ENCODE measurements around the gene ZBTB49.
"Not testable (repeated sequence)": the region's sequence is repeated elsewhere in the genome, so short reads cannot be mapped to it uniquely, and the experiment has no call there.

ZBTB49 gene, protein sequence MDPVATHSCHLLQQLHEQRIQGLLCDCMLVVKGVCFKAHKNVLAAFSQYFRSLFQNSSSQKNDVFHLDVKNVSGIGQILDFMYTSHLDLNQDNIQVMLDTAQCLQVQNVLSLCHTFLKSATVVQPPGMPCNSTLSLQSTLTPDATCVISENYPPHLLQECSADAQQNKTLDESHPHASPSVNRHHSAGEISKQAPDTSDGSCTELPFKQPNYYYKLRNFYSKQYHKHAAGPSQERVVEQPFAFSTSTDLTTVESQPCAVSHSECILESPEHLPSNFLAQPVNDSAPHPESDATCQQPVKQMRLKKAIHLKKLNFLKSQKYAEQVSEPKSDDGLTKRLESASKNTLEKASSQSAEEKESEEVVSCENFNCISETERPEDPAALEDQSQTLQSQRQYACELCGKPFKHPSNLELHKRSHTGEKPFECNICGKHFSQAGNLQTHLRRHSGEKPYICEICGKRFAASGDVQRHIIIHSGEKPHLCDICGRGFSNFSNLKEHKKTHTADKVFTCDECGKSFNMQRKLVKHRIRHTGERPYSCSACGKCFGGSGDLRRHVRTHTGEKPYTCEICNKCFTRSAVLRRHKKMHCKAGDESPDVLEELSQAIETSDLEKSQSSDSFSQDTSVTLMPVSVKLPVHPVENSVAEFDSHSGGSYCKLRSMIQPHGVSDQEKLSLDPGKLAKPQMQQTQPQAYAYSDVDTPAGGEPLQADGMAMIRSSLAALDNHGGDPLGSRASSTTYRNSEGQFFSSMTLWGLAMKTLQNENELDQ

DNA sequence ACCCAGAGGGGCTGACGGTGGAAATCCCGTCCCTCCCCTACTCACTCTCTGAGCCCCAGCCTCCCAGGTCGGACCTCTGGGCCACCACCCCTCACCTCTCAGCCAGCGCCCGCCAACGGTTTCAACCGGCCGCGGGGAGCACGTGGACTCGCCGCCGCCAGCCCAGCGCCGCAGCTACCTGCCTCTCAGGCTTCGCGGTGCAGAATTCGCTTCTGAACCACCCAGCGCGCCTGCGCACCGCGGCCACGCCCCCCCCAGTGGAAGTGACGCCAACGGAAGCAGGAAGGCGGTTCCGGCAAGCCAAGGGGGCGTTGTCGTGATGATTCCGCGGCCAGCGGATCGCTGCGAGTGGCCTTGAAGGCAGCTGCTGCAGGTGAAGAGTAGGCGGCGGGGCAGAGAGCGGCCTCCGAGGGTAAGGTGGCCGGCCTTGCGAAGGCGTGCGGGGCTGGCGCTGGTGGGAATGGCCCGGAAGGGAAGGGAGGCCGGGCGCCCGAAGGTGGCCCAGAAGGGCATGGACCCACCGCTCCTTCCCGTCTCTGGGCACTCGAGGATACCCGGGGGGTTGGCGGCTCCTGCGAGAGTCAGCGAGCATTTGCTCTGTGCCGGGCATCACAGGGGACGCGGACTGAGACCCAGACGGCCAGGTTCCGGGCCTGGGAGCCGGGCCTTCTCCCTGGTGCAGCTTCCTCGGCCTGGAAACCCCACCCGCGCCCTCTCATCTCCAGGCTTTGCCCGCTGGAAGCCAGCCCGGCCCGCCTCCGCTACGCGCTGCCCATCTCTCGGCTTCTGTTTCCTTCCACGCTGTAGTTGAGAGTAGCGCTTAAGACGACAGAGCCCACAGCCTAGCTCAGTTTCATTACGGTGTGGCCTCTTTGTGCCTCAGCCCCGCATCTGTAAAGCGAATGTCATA, at the start of gene ZBTB49, which contains the start of gene LYAR:
TSS of gene ZBTB49 (plus strand) at position 311 of the 910 bp plus-strand sequence. CDS start 9,695 bp downstream, outside the sequence.
TSS of gene LYAR (minus strand) at position 214 of the 910 bp plus-strand sequence. CDS start 6,412 bp downstream, outside the sequence.
- peak; percentile 69 for DNase-seq

GRCh38 chr4:4245172-4245571, 44.9 kb upstream of the ZBTB49 start:
- no peak for DNase-seq

DNA sequence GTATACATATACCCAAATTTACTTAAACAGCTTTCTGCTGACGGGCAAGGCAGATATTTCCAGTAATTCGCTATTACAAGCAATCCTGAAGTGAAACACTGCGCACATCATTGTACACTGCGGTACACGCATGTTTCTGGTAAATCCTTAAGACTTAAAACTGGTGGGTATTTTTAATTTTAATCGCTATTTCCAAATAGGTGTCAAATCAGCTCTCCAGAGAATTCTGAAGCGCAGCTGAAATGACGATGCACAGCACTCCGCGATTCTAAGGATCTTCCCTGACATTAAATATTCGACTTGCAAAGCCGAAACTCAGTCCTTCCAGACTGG, 42.4 kb upstream of the ZBTB49 start:
- no peak for DNase-seq

GRCh38 chr4:4248029-4248884, 41.8 kb upstream of the ZBTB49 start, which contains the start of gene TMEM128:
TSS of gene TMEM128 (minus strand) at chr4:4248223. CDS start at chr4:4248202, 21 bp downstream.
- peak; percentile 78 for DNase-seq

DNA sequence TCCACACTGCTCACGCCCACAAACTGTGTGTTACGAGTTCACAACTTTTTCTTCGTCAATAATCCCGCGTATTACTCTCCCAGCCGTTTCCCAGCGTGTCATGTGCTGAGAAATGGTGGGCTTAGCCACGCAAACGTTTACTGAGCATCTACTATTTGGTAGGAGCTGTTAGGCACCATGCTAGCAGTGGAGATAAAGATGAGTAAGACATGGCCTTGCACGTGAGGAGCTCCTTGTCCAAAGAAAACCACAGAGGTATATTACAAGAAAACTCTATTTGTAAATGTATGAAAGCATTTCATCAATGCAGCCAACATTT, 41.2 kb upstream of the ZBTB49 start:
- DNase-seq = no peak

- not testable (repeated sequence) for DNase-seq
These were observed 40.7 kb upstream of the ZBTB49 start for GRCh38 chr4:4249342-4249741.

DNA sequence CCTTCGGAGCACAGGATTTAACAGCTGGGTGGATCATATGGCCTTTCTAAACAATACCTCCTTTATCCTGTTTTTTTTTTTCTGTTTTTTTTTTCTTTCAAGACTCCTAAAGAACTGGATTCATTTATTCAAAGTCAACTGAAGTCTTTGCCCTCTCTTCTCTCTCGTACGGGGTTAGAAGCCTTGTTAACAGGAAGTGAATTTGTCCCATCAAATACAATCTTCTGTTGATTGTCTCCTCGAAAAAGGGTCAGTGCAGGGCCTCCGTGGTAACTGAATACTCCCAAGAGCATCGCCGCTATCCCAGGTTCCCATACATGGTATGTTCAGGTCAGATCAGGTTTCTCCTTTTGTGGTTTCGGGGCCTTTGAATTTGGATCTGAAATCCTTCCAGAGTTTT, 40.2 kb upstream of the ZBTB49 start:
- no peak for DNase-seq

DNA sequence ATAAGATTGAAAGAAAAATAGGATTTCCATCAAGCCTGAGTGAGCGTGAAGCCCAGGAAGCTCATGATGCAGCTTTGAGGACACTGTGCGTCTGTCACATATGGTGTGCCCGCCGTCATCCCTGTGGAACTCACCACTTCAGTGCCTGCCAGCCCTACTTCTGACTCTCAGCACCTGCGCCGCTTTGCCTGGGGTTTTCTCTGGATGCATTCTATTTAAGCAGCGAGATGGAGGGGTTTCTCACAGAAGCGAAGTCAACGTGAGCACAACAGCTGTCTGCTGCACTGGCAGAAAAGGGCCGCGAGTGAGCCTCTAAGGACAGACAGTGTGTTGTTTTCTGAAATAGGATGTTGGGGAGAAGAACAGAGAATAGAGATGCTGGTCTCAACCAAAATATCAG, 35.9 kb upstream of the ZBTB49 start:
- DNase-seq = no peak

DNA sequence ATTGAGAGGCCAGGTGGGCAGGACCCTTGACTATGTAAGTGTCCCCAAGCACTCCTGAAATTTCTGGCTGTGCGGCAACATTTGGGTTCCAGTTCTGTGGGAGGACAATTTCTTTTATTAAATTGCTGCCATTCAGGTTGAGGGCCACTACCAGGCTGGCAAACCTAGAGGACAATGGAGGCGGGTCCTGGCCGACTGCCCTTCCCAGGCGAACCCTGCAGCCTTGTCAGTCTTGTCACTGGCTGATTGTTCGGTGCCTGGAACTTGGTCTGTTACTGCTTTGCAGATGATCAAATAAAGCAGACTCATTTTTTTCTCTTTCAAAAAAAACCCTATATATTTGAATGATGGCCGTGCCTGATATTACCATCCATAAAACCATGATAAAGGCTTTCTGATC, 35.4 kb upstream of the ZBTB49 start:
- DNase-seq = no peak

- DNase-seq = no peak
These were observed 33.3 kb upstream of the ZBTB49 start for GRCh38 chr4:4256799-4257198.

DNA sequence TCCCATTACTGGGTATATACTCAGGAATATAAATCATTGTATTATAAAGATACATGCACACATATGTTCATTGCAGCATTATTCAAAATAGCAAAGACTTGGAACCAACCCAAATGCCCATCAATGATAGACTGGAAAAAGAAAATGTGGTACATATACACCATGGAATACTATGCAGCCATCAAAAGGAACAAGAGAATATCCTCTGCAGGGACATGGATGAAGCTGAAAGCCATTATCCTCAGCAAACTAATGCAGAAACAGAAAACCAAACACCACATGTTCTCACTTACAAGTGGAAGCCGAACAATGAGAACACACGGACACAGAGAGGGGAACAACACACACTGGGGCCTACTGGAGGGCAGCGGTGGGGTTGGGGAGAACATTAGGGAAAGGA, 32.3 kb upstream of the ZBTB49 start:
- not testable (repeated sequence) for DNase-seq

- DNase-seq = peak; percentile 16
These were observed 30.5 kb upstream of the ZBTB49 start for GRCh38 chr4:4259484-4260100.

DNA sequence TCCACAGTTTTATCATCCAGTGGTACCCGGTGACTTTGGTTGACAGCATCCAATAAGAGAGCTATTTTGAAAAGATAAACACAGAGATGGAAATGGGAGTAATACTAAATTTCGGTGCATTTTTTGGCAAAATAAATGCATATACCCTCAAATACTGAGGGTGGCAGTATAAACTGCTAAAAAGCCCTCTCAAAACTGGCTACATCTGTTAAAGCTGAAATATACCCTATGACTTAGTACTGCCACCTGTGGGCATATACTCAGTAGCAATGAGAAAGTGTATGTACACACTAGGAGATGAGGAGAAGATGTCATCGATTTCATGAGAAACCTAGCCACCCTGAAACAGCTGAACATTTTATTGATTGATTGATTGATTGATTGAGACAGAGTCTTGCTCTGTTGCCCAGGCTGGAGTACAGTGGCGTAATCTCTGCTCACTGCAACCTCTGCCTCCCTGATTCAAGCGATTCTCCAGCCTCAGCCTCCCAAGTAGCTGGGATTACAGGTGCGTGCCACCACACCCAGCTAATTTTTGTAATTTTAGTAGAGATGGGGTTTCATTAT, 29.8 kb upstream of the ZBTB49 start:
- DNase-seq = peak; percentile 64

DNA sequence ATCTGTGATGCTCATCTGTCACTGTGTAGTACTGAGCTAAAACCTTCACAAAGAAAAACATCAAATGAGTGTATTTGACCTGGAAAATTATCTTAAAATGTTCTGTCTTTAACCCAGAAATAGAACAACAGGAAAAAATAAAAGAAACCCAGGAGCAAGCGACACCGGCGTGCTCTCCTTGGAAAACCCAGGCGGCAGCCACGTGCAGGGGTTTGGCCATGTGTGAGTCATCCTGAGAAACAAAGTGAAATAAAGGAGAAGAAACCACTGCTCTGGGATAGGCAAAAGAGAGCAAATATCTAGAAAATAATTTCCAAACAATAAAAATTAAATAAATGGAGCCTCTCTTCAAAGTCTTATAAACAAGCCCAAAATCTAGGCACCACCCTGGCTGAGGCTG, 22.1 kb upstream of the ZBTB49 start:
- DNase-seq = no peak

DNA sequence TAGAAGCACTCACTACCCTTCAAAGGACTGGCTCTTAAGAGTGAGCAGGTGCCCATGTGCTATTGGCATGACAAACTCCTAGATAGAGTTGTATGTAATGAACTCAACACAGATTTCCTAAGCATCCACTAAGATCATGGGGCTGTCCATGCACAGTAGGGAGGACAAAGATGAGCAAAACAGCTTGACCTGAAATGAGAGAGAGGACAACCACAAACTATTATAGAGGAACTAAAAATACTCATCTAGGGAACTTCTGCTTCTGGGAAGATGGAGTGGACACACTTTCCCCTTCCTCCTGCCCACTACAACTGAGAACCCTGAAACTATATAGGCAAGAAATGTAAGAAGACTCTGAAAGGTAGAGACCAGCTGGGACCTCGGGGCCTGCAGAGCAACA, 21.3 kb upstream of the ZBTB49 start:
- no peak for DNase-seq

- DNase-seq = no peak
These were observed 20.7 kb upstream of the ZBTB49 start for GRCh38 chr4:4269331-4269731.

GRCh38 chr4:4269856-4270255, 20.2 kb upstream of the ZBTB49 start:
- no peak for DNase-seq

DNA sequence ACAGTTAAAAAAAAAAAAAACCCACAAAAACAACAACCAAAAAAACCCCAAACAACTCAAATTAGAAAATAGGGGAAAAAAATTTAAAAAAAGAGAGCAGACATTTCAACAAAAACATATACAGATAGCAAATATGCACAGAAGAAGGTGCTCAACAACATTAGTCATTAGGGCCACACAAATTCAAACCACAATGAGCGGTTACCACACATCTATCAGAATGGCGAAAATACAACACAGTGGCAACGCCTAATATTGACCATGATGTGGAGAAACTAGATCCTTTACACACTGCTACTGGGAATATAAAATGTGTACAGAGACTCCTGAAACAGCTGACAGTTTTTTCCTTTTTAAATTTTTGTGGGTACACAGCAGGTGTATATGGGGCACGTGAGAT, 19.5 kb upstream of the ZBTB49 start:
- DNase-seq = no peak

DNA sequence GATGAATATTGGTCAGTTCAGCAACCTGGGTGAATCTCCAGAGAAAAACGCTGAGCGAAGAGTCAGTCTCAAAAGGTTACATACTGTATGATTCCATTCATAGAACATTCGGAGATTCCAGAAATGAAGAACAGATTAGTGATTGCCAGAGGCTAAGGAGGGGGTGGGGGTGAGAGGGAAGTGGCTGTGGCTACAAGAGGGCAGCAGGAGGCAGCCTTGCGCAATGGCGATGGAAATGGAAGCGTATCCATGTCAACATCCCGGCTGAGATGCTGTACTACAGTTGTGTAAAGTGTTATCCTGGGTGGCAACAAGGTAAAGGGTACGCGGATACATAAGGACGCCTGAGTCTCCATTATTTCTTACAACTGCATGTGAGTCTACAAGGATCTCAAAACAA, 18.1 kb upstream of the ZBTB49 start:
- no peak for DNase-seq

- no peak for DNase-seq
These were observed 15.8 kb upstream of the ZBTB49 start for GRCh38 chr4:4274226-4274625.

- DNase-seq = no peak
These were observed 12.5 kb upstream of the ZBTB49 start for GRCh38 chr4:4277531-4277930.
